GM12878 (cell line): ENCODE results near the gene BICC1. TPM values are rescaled to one million over a fixed set of nuclear protein-coding genes. Genes with fewer than 3 reads are reported as not detected.

Experiments used
- ATAC-seq: fragments of 200-7000 bp; cut with Tn5 transposase; 3 replicates; pipeline ENCODE4 v1.9.1; 2020; ENCODE audit warnings: mild to moderate bottlenecking, moderate library complexity
- BruUV-seq: library from RNA; stranded (reverse); fragments of 400-500 nt; replicated peaks from 2 replicates; lab custom pipeline; 2021; lab: Mats Ljungman, UMichigan
- CTCF ChIA-PET: fragments of 300-600 bp; sonication (Branson Sonifier 250); formaldehyde crosslinking; extraction: SDS; loops from one replicate; lab custom pipeline; 2021; ENCODE audit warnings: inconsistent platforms; lab: Yijun Ruan, JAX
- POLR2A ChIA-PET: fragments of 350-600 bp; formaldehyde crosslinking; extraction: SDS; loops from one replicate; lab custom pipeline; 2021; ENCODE audit warnings: inconsistent platforms; lab: Charles Lee
- RAD21 ChIA-PET: fragments of 300-600 bp; sonication (Branson Sonifier 250); formaldehyde crosslinking; loops from one replicate; lab custom pipeline; 2023; ENCODE audit warnings: antibody characterized with exemption; ENCODE audit not compliant: unreplicated experiment; lab: Charles Lee
- SMC1A ChIA-PET: fragments of 300-600 bp; sonication (Branson Sonifier 250); formaldehyde crosslinking; loops from one replicate; lab custom pipeline; 2023; ENCODE audit not compliant: unreplicated experiment, uncharacterized antibody; lab: Charles Lee
- DNase-seq: peaks from one replicate; pipeline ENCODE4 v3.0.0-alpha.2; 2011; ENCODE audit warnings: low read depth, low spot score
- FAIRE-seq: peaks from 3 replicates; lab custom pipeline; 2011; peaks lifted over from hg19 to GRCh38; lab: Jason Lieb, UNC
- H2AFZ ChIP-seq: 2 replicates; pipeline ENCODE4 v1.6.0; 2011; ENCODE audit warnings: low read depth, low read length, control low read depth; ENCODE audit not compliant: control insufficient read depth
- H3K27ac ChIP-seq: 2 replicates; pipeline ENCODE4 v1.5.1; 2011; ENCODE audit warnings: control low read depth; ENCODE audit not compliant: control insufficient read depth, insufficient read depth
- H3K27me3 ChIP-seq, 2 experiments: replicated peaks in 1 of 2; 2 replicates each; pipeline versions ENCODE4 v1.6.0 to v1.6.1; 2011; ENCODE audit warnings: low read length in 1 of 2; ENCODE audit not compliant: control insufficient read depth in 2 of 2, insufficient read depth in 2 of 2
- H3K36me3 ChIP-seq, 2 experiments: 2 replicates each; pipeline ENCODE4 v1.5.1; 2011; ENCODE audit warnings: low read length in 1 of 2; ENCODE audit not compliant: control insufficient read depth in 2 of 2, insufficient read depth in 2 of 2
- H3K4me1 ChIP-seq: 2 replicates; pipeline ENCODE4 v1.6.1; 2011; ENCODE audit warnings: mild to moderate bottlenecking, low read length, moderate library complexity, mixed read lengths; ENCODE audit not compliant: control insufficient read depth, insufficient read depth
- H3K4me2 ChIP-seq: 2 replicates; pipeline ENCODE4 v1.6.0; 2011; ENCODE audit warnings: control low read depth; ENCODE audit not compliant: control insufficient read depth, insufficient read depth
- H3K4me3 ChIP-seq: fragments of 200-600 bp; sonication (generic); 2 replicates; pipeline ENCODE4 v1.5.1; 2016
- H3K79me2 ChIP-seq: 2 replicates; pipeline ENCODE4 v1.6.0; 2011; ENCODE audit warnings: low read length; ENCODE audit not compliant: control insufficient read depth, insufficient read depth
- H3K9ac ChIP-seq: 2 replicates; pipeline ENCODE4 v1.8.0; 2011; ENCODE audit warnings: low read length, control low read depth, mixed read lengths; ENCODE audit not compliant: control insufficient read depth, insufficient read depth
- H3K9me3 ChIP-seq: replicated peaks from 3 replicates; pipeline ENCODE4 v1.5.1; 2011; ENCODE audit warnings: mild to moderate bottlenecking, low read length; ENCODE audit not compliant: control insufficient read depth, insufficient read depth
- H4K20me1 ChIP-seq: 2 replicates; pipeline ENCODE4 v1.6.0; 2011; ENCODE audit not compliant: control insufficient read depth, insufficient read depth
- CBFB ChIP-seq: IDR thresholded peaks from 2 replicates; pipeline ENCODE4 v1.6.1; 2016; ENCODE audit warnings: antibody characterized with exemption, low read depth
- CEBPB ChIP-seq, 2 experiments: fragments of 150-350 bp in 1 of 2; IDR thresholded peaks; 2 replicates each; pipeline ENCODE4 v1.6.1; 2012 to 2014; ENCODE audit warnings: low read depth in 2 of 2, low read length in 2 of 2, borderline replicate concordance in 1 of 2, inconsistent platforms in 1 of 2
- EZH2 ChIP-seq: IDR thresholded peaks from 2 replicates; pipeline ENCODE4 v1.6.1; 2012; ENCODE audit warnings: low read depth, mild to moderate bottlenecking, control low read depth, inconsistent platforms, low read length, borderline replicate concordance; ENCODE audit not compliant: control insufficient read depth
- FOXM1 ChIP-seq: IDR thresholded peaks from 2 replicates; pipeline ENCODE4 v1.6.1; 2012; ENCODE audit warnings: low read depth, mild to moderate bottlenecking, inconsistent platforms, low read length, moderate library complexity
- IRF3 ChIP-seq: fragments of 450-650 bp; IDR thresholded peaks from 2 replicates; pipeline ENCODE4 v1.6.1; 2014; ENCODE audit warnings: mild to moderate bottlenecking
- NBN ChIP-seq: fragments of 450-650 bp; IDR thresholded peaks from 2 replicates; pipeline ENCODE4 v1.6.1; 2016
- NFYB ChIP-seq: IDR thresholded peaks from 2 replicates; pipeline ENCODE4 v1.6.1; 2011; ENCODE audit warnings: low read depth, mild to moderate bottlenecking, low read length, improper control_type of control experiment, moderate library complexity; ENCODE audit not compliant: insufficient read depth
- PML ChIP-seq: IDR thresholded peaks from 2 replicates; pipeline ENCODE4 v1.6.1; 2012; ENCODE audit warnings: low read length, inconsistent platforms
- SPI1 ChIP-seq: IDR thresholded peaks from 2 replicates; pipeline ENCODE4 v1.6.1; 2011; ENCODE audit warnings: low read depth, mild to moderate bottlenecking, low read length, moderate library complexity, borderline replicate concordance; ENCODE audit not compliant: insufficient read depth
- SRF ChIP-seq, 2 experiments: IDR thresholded peaks; 2 replicates each; pipeline ENCODE4 v1.6.1; 2011; ENCODE audit warnings: low read depth in 2 of 2, low read length in 2 of 2, mild to moderate bottlenecking in 1 of 2, moderate library complexity in 1 of 2
- STAT1 ChIP-seq: fragments of 450-650 bp; conservative IDR thresholded peaks from 2 replicates; pipeline ENCODE4 v1.6.1; 2014; ENCODE audit warnings: antibody characterized with exemption, mild to moderate bottlenecking
- SUPT20H ChIP-seq: IDR thresholded peaks from 2 replicates; pipeline ENCODE4 v1.6.1; 2011; ENCODE audit warnings: low read depth, mild to moderate bottlenecking, low read length, moderate library complexity, borderline replicate concordance; ENCODE audit not compliant: control insufficient read depth
- YBX1 ChIP-seq: fragments of 450-650 bp; IDR thresholded peaks from 2 replicates; pipeline ENCODE4 v1.6.1; 2016; ENCODE audit warnings: antibody characterized with exemption
- YY1 ChIP-seq: IDR thresholded peaks from 2 replicates; pipeline ENCODE4 v1.6.1; 2011; ENCODE audit warnings: low read depth, mild to moderate bottlenecking, low read length
- ZNF687 ChIP-seq: fragments of 450-650 bp; IDR thresholded peaks from 2 replicates; pipeline ENCODE4 v1.6.1; 2017; ENCODE audit warnings: mild to moderate bottlenecking, moderate library complexity
- WGBS: methylation state at CpG from one replicate; pipeline ENCODE4 v1.1.6; 2016; ENCODE audit warnings: low lambda C conversion rate; ENCODE audit not compliant: insufficient replicate concordance, insufficient coverage; ENCODE audit errors: missing lambda C conversion rate; 5-methylcytosine and 5-hydroxymethylcytosine counted together
- in situ Hi-C: fragments of 300-500 bp; cut with MboI; formaldehyde crosslinking; loops from 9 replicates; pipeline ENCODE4 v1.14.3; 2018; ENCODE audit warnings: mixed read lengths
- intact Hi-C: fragments of 100-400 bp; cut with micrococcal nuclease; formaldehyde crosslinking; loops from one replicate; pipeline ENCODE4 v1.14.2; 2022; ENCODE audit not compliant: unreplicated experiment
- polyA plus RNA-seq, 11 experiments: library from polyadenylated mRNA; depleted of rRNA in 4 of 11; unstranded in 6 of 11; stranded (reverse) in 5 of 11; fragments of >200 nt; fragmentation: Nextera tagmentation in 4 of 11; fragmentation: Illumina TruSeq in 1 of 11; extraction: Ambion mirVana in 4 of 11; extraction: Trizol in 1 of 11; gene quantifications; 1 replicate in 1 of 11; 2 replicates in 10 of 11; pipeline versions ENCODE4 v1.2.1 to v1.2.3, GENCODE V29; 2011 to 2016; ENCODE audit warnings: inconsistent platforms in 2 of 11, missing spikeins in 2 of 11, low read depth in 1 of 11
- total RNA-seq, 4 experiments: library from RNA; depleted of rRNA in 3 of 4; stranded (reverse); fragments of >200 nt in 3 of 4; fragmentation: Illumina TruSeq in 1 of 4; extraction: Trizol in 1 of 4; gene quantifications; 2 replicates each; pipeline versions ENCODE4 v1.2.1 to v1.2.3, GENCODE V29; 2013 to 2021

The BICC1 gene
- total and polyA plus RNA-seq, 10 of the 15 experiments (the other 5 are each of a cell fraction or from before 2014, with no cell fraction given): 0.01 to 0.10 (median 0.04) TPM; not detected in 5

- H3K27me3 ChIP-seq: no peaks in the 10 kb centered on the region
- no peak for ATAC-seq
- BruUV-seq: no TSS peak
- TF ChIP-seq NBN: no peak
- TF ChIP-seq IRF3: no peak
- TF ChIP-seq CBFB: no peak
- no peak for TF ChIP-seq CEBPB (IDR thresholded peaks at IDR 0.05; ENCODE audit: borderline replicate concordance in 1 of 2, low read depth in 2 of 2, low read length in 2 of 2)
- no peak for TF ChIP-seq SPI1
- no peak for TF ChIP-seq FOXM1
- no peak for TF ChIP-seq ZNF687
- TF ChIP-seq NFYB: no peak
- no peak for TF ChIP-seq SRF (IDR thresholded peaks at IDR 0.05; ENCODE audit: low read depth in 2 of 2, low read length in 2 of 2)
- TF ChIP-seq EZH2: no peak
- no peak for TF ChIP-seq PML
- no peak for TF ChIP-seq YBX1
- TF ChIP-seq STAT1: no peak
- no peak for TF ChIP-seq SUPT20H
- no peak for TF ChIP-seq YY1
- 0% methylated on average over 4 of the region's 4 CpGs for WGBS
- DNase-seq: no peak
- ChIA-PET RAD21 (no interaction called here), CTCF (interaction anchor here (0.6 to 2.3 kb wide), 2 partner anchors 24 to 184 kb away, joined by 4 to 7 read pairs; no protein-coding TSS in a partner anchor), SMC1A (no interaction called here), POLR2A (no interaction called here)
- FAIRE-seq: no peak
- H3K4me3 ChIP-seq: no peak overlapping the region
- in situ Hi-C loops (no loop called here), intact Hi-C loops (no loop called here)
- no peaks in the 10 kb centered on the region for H3K36me3 ChIP-seq
- H3K27ac ChIP-seq: no peak overlapping the region
- no peak overlapping the region for H3K9ac ChIP-seq
- H4K20me1 ChIP-seq: no peaks in the 10 kb centered on the region
- no peaks in the 10 kb centered on the region for H3K79me2 ChIP-seq
- H2AFZ ChIP-seq: no peak overlapping the region
- H3K4me1 ChIP-seq: no peaks in the 10 kb centered on the region
- H3K9me3 ChIP-seq: no peaks in the 10 kb centered on the region
- no peak overlapping the region for H3K4me2 ChIP-seq
Observed at GRCh38 chr10:58555170-58555929, 42.7 kb downstream of the BICC1 start.
